GM21529 (cell line): ENCODE results near the gene WWOX.

Experiments used
- ATAC-seq: cut with Tn5 transposase; IDR thresholded peaks from one replicate; pipeline ENCODE4 v1.9.1; 2021; ENCODE audit not compliant: unreplicated experiment

WWOX gene

GRCh38 chr16:79137426-79137939 lies 1038.0 kb downstream of the WWOX start:
- ATAC-seq: no peak

DNA sequence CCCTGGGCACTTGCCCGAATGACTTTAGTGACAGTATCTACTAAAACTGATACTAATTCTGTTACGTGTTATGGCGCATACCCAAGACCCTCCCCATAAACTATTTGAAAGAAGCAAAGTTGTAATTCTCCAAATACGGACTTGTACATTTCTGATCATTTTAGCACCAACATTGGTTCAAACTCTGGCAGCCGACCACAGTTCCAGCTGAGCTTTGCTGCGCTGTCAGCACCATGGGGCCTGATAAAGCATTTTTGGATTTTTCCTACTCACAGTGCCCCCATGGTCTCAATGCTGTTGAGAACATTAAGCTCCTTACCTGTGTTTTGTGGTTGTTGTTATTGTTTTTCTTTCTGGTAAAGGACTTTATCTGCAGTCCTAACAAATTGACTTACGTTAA lies 1040.3 kb downstream of the WWOX start:
- ATAC-seq: no peak

GRCh38 chr16:79143026-79143425 lies 1043.6 kb downstream of the WWOX start:
- no peak for ATAC-seq

DNA sequence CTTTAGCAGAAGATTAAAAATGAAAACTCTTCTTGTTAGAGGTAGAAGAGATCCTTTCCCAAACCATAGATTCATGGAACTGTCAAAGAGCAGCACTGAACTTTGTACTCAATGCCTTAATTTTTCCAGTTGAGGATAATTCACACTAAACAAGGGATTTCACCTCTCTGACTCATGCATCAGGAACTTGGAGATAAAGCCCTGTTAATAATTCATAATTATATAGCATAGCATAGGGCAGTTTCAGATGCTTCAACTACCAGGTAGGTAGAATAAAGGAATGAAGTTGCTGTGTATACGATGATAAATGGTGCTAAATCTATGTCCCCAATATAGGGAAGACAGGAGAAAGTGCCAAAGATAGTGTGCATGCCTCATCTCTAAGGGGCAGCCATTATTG lies 1050.7 kb downstream of the WWOX start:
- no peak for ATAC-seq

DNA sequence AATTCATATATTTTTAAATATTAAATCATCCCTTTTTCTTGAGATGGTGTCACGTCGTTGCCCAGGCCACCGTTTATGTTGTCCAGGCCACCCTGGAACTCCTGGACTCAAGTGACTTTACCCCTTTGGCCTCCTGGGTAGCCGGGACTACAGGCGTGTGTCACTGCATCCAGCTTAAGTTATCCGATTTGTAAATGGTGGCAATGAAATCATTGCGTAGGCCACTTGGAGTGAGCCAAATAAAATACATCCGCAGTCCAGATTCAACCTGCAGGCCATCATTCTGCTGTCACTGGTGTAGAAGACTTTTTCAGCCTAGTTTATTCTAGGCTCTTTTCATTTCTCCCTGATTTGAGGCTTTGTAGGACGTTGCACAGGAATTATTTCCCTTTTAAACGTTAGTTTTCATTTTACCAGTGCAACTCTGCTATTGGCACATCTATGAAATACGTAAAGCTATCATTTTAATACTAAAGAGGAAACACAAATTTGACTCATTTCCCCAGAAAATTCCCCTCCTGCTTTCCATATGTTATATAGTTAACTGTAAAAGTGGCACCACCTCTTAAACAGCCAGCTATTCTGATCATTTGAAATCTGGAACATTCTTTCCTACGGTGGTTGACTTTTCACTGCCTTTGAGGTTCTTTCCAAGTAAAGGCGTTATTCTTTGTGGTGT lies 1051.3 kb downstream of the WWOX start:
- no peak for ATAC-seq

GRCh38 chr16:79154086-79154485 lies 1054.6 kb downstream of the WWOX start:
- ATAC-seq: no peak

GRCh38 chr16:79155471-79155870 lies 1056.0 kb downstream of the WWOX start:
- no peak for ATAC-seq

- ATAC-seq: no peak
These were observed 1056.5 kb downstream of the WWOX start for GRCh38 chr16:79155904-79156303.

DNA sequence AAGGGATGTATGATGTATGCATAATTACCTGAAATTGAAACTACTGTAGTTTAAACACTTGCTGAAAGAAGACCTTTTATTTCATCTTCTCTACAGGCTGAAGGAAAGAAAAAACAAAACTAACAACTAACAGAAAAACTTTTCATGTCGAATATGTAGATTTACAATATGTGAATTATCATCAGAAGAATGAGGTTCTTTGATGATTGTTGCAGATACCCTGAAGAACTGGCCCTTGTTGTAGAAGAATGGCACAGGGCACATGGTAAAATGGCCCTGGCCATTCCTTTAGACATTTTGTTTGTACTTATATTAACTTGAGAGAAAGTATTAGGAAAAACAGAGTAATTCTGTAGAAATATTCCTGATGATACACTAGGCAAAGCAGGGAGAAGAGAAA lies 1057.3 kb downstream of the WWOX start:
- ATAC-seq: no peak

DNA sequence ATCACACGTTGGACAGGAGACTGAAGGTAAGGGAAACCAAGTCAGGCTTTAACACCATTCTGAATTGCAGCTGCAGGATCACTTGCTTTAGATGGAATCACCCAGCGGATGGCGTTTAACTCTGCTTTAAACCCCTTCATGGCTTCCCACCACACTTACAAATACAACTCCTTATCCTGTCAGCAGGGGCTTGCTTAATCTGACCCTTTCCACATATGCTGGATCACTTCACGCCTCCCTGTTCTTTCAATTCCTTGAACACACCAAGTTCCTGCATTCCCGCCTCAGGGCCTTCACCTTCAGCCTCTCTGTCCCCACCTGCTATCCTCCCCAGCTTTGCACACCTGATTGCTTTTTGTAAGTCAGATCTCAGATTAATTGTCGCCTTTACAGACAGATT lies 1058.9 kb downstream of the WWOX start:
- no peak for ATAC-seq

- no peak for ATAC-seq
These were observed 1060.0 kb downstream of the WWOX start for GRCh38 chr16:79159261-79160049.

GRCh38 chr16:79162977-79163376 lies 1063.5 kb downstream of the WWOX start:
- ATAC-seq: no peak

DNA sequence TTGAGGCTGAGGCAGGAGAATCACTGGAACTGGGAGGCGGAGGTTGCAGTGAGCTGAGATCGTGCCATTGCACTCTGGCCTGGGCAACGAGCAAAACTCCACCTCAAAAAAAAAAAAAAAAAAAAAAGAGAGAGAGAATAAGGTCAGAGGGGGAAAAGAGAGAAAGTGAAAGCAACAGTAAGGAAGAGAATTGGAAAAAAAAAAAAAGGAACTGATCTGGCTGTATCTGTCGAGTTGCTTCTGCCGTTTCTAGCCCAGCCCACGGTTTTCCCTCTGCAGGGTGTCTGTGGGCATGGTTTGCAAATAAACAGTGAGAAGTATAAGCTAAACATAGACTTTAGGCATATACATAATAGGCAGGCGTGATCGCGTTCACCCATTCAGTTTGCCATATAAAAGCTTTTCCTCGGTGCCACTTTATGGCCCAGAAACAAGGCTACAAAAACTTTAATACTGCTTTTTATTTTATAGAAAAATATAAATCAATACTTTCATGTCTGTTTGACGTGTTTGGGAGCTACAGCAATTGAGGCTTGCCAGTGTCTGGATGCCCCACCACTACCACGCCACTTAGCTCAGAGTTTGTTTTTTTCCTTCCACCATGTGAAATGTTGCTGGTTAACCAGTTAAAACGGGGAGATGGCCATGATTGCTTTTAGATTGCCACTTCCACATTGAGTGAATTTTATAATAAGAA lies 1064.4 kb downstream of the WWOX start:
- no peak for ATAC-seq

- ATAC-seq: no peak
These were observed 1065.0 kb downstream of the WWOX start for GRCh38 chr16:79164388-79164995.

GRCh38 chr16:79165079-79165478 lies 1065.6 kb downstream of the WWOX start:
- no peak for ATAC-seq

DNA sequence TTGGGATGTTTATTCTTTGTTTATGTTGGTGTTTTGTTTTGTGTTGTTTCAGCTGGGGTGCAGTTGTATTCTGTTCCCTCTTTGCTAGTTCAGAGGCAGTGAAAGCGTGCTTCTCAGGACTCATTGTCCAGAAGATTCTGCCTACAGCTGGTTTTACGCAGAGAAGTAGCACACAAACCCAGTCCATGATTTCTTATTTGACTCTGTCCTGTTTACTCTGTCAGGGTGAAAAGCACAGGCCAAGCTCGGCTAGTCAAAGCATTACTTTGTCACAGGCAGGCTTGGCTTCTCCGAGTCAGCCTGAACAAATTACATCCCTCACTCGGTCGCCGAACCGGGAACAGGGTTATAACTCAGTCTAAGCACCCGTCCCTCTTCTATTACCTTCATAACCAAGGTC lies 1066.1 kb downstream of the WWOX start:
- no peak for ATAC-seq

DNA sequence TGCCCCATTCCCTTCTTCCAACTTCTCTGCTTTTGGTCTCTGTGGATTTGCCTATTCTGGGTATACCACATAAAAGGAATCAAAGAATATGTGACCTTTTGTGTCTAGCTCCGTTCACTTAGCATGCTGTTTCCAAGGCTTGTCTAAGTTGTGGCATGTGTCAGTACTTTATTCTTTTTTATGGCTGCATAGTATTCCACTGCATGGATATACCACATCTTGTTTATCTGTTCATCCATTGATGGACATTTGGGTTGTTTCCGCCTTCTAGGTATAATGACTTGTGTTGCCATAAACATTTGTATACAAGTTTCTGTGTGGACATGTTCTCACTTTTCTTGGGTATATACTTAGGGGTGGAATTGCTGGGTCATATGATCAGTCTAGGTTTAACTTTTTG lies 1068.4 kb downstream of the WWOX start:
- no peak for ATAC-seq

- ATAC-seq: no peak
These were observed 1068.9 kb downstream of the WWOX start for GRCh38 chr16:79168321-79168720.

DNA sequence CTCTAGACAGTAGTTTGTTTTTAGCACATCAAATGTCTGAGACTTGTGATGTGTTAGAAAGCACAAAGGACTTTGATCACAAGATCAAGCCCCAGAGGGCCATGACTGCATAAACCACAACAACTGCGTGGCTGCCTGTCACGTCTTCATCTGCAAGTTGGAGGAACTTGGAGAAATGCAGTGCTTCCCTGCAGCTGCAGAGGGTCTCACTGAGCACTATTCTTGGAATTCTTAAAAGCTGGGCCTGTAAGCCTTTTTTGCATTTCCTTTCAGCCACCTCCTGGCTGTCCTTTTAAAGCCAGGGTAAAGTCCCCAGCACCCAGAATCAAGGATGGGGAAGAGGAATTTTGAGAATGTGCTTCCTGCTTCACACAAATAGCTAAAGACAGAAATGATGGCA lies 1069.8 kb downstream of the WWOX start:
- ATAC-seq: no peak

GRCh38 chr16:79170555-79171246 lies 1071.2 kb downstream of the WWOX start:
- no peak for ATAC-seq

- no peak for ATAC-seq
These were observed 1072.0 kb downstream of the WWOX start for GRCh38 chr16:79171504-79171903.
